ENCODE results near the gene TGFA.

DNA sequence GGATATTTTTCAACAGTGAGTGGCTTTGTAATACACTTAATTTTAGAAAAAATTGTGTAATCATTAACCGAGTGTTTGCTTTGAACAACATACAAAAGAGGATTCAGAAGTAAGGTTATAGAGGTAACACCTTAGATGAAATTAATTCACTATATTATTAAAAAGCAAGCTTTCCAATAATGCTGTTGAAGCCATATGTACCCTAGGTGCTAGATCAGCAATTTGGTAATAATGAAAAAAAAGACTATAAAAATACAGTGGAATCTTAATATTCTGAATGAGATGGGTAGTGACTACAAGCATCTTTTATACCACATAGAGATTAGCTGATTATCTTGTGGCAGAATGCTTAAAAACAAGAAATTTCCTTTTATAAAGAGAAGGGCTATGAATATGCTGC, 136.6 kb downstream of the TGFA start:
- TF ChIP-seq CTCF (IDR thresholded peaks at IDR 0.05), result no peak
- no peak for TF ChIP-seq POLR2AphosphoS5 (IDR thresholded peaks at IDR 0.05; ENCODE audit: low read depth, low read length)
- TF ChIP-seq REST (IDR thresholded peaks at IDR 0.05; ENCODE audit: insufficient read depth in 1 of 2, low read depth in 2 of 2, low read length in 1 of 2), result no peak
- TF ChIP-seq TCF7L2 (IDR thresholded peaks at IDR 0.05; ENCODE audit: low read depth, low read length), result no peak
